Mucosa of rectum (tissue), 2 donors: ENCODE measurements around the gene HSPBP1.

Experiments used
- H3K27ac ChIP-seq, 2 donors: one replicate each; pipeline ENCODE4 v1.7.0; 2013; ENCODE audit warnings: inconsistent platforms in 2 of 2, low read depth in 2 of 2, low read length in 2 of 2
- H3K27me3 ChIP-seq, 2 donors: one replicate each; pipeline ENCODE4 v1.7.0; 2013; ENCODE audit warnings: low read length in 2 of 2; ENCODE audit not compliant: control insufficient read depth in 2 of 2, insufficient read depth in 2 of 2
- H3K36me3 ChIP-seq, 2 donors: one replicate each; pipeline ENCODE4 v1.7.0; 2013; ENCODE audit warnings: low read length in 2 of 2; ENCODE audit not compliant: control insufficient read depth in 2 of 2, insufficient read depth in 2 of 2
- H3K4me1 ChIP-seq, 2 donors: one replicate each; pipeline ENCODE4 v1.7.0; 2013; ENCODE audit warnings: low read length in 2 of 2, mild to moderate bottlenecking in 1 of 2; ENCODE audit not compliant: control insufficient read depth in 2 of 2, insufficient read depth in 2 of 2
- H3K4me3 ChIP-seq, 2 donors: one replicate each; pipeline ENCODE4 v1.7.0; 2013; ENCODE audit warnings: low read length in 2 of 2
- H3K9ac ChIP-seq, 2 donors: one replicate each; pipeline ENCODE4 v1.7.0; 2013; ENCODE audit warnings: low read length in 2 of 2, low read depth in 1 of 2, mild to moderate bottlenecking in 1 of 2
- H3K9me3 ChIP-seq, 2 donors: one replicate each; pipeline ENCODE4 v1.7.0; 2013; ENCODE audit warnings: low read length in 2 of 2; ENCODE audit not compliant: control insufficient read depth in 2 of 2
- donor health status: healthy.
- donor health status: Normal muscosa, but diverticular disease.

HSPBP1 gene

DNA sequence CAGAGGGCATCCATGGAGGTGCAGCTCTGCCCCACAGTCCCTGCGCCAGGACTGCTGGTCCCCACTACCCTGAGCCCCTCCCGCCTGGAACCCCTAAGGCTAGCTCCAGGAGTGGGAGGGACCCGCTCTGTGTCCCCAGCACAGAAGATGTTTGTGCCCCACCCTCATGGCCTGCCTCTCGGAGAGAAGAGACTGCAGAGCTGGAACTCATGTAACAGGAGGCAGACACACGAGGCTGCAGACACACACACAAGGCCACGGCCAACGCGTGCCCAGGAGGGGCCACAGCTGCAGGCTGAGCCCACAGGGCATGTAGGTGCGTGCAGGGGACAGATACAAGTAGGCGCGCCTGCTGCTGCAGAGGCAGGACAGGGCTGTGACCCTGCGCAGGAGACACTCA lies 40.9 kb downstream of the HSPBP1 start:
- Histone ChIP-seq H3K27me3 (no peaks in the 10 kb centered on the region), H3K27ac (no peak overlapping the region), H3K9ac (no peak overlapping the region), H3K4me1 (no peaks in the 10 kb centered on the region), H3K9me3 (no peaks in the 10 kb centered on the region), H3K36me3 (peaks cover 74 to 84% of the 10 kb centered on the region in 2 donors), H3K4me3 (no peak overlapping the region)

DNA sequence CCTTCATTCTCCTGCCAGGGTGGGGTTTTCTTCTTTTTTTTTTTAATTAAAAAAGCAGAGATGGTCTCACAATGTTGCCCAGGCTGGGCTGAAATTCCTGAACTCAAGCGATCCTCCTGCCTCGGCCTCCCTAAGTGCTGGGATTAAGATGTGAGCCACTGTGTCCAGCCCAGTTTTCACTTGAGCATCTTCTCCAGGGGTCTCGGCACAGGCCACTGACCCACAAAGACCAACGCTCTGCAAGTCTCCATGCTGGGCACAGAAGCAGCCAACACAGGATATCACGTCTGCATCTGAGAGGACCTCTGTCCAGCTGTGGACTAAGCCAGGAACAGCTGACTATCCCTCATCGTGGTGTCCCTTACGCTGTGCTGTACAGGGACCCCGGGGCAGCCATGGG lies 41.9 kb downstream of the HSPBP1 start:
- no peak overlapping the region for H3K9ac ChIP-seq

DNA sequence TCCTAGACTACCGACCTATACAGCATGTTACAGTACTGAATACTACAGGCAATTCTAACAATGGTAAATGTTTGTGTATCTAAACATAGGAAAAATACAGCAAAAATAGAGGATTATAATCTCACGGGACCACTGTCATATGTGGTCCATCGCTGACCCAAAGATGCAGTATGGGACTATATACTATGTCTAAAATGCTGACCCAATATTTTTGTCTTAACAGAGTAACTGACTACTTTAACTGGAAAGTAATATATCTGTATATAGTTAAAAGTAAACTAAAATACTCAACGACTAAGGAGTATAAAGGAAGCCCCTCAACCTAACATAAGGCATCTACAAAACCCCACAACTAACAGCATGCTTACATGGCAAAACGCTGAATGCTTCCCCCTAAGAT lies 46.9 kb downstream of the HSPBP1 start:
- H3K4me3 ChIP-seq: no peak overlapping the region
- H3K36me3 ChIP-seq: peaks cover 51 to 65% of the 10 kb centered on the region in 2 donors
- peaks cover 0 to 3% of the 10 kb centered on the region in 2 donors for H3K4me1 ChIP-seq
- H3K27ac ChIP-seq: no peak overlapping the region
- H3K9ac ChIP-seq: no peak overlapping the region
- no peaks in the 10 kb centered on the region for H3K27me3 ChIP-seq
- H3K9me3 ChIP-seq: no peaks in the 10 kb centered on the region

More for the DNA sequence above, 41.9 kb downstream of the HSPBP1 start:
- Histone ChIP-seq H3K4me3 (no peak overlapping the region), H3K27me3 (no peaks in the 10 kb centered on the region), H3K4me1 (no peaks in the 10 kb centered on the region), H3K36me3 (peaks cover 71 to 82% of the 10 kb centered on the region in 2 donors), H3K9me3 (no peaks in the 10 kb centered on the region), H3K27ac (no peak overlapping the region)

DNA sequence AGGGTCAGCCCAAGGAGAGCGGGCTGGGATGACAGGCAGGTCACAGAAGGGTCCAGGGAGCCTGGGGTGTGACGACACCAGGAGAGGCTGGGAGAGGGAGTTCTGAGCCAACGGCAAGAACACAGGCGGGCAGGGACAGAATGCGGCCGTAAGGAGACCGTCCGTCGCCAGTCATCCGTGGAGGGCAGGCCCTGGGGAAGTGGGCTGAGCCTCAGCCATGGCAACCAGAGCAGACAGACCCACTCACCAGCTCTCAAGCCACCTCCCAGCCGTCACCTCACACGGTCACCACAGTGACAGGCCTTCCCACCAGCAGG lies 47.7 kb downstream of the HSPBP1 start:
- Histone ChIP-seq H3K27me3 (no peaks in the 10 kb centered on the region), H3K9ac (no peak overlapping the region), H3K36me3 (peaks cover 50 to 63% of the 10 kb centered on the region in 2 donors), H3K27ac (no peak overlapping the region), H3K4me1 (peaks cover 0 to 3% of the 10 kb centered on the region in 2 donors), H3K9me3 (no peaks in the 10 kb centered on the region), H3K4me3 (no peak overlapping the region)

DNA sequence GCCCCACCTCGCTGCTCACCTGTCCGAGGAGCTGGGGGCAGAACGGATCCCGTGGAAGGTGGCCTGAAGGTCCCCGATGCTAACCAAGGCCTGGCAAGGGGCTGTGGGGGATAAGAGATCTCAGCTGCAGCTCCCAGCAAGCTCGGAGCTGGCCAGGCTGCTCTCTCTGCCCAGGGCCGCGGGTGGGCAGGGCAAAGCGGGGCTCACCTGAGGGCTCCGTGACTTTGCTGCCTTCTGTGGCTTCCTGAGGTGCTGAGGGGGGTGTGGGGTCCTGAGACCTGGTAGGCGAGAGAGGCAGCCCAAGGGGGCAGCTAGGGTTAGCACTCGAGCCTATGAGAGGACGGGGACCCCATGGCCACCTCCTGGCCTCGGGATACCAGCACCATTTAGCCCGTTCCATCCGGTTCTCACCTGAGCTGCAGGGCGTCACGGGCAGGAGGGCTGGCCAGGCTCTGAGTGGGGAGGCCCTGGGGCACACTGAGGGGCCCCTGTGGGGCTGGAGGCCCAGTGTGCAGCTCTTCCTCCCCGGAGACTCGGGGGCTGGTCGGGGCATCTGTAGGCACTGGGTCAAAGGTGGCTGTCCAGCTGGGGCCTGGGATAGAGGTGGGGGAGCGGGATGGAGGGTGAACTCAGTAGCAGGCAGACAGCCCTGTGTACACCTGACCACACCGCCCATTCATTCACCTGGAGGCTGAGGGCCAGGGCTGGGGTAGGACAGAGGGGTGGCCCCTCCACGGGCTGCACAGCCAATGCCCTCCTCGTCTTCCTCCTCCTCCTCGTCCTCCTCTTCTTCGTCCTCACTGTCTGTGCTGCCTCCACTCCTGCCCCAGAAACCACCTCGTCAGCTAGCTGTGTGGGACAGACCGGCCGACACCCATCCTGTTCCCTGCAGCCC lies 48.3 kb downstream of the HSPBP1 start:
- H3K4me3 ChIP-seq: no peak overlapping the region
- H3K9me3 ChIP-seq: no peaks in the 10 kb centered on the region
- H3K4me1 ChIP-seq: peaks cover 0 to 3% of the 10 kb centered on the region in 2 donors
- no peak overlapping the region for H3K27ac ChIP-seq
- H3K9ac ChIP-seq: no peak overlapping the region
- peaks cover 44 to 57% of the 10 kb centered on the region in 2 donors for H3K36me3 ChIP-seq
- H3K27me3 ChIP-seq: no peaks in the 10 kb centered on the region

DNA sequence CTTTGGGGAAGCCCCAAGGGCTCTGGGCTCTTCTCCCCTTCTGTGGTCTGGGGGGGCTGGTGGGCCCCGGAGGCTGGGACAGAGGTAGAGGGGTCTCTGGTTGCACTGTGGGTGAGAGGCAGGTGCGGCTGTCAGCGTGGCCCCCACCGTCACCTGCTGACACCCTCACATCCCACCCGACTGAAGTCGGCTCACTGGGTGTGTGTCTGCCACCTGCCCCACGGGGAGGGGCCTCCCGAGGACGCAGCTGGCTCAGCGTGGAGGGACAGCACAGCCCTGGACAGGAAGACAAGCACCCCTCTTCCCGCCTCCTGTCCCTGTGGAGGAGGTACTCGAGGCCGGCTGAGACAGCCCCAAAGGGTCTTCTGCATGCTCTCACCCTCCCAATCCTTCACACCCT lies 49.1 kb downstream of the HSPBP1 start:
- Histone ChIP-seq H3K4me1 (peaks cover 0 to 3% of the 10 kb centered on the region in 2 donors), H3K9ac (no peak overlapping the region), H3K27ac (no peak overlapping the region), H3K36me3 (peaks cover 37 to 52% of the 10 kb centered on the region in 2 donors), H3K9me3 (no peaks in the 10 kb centered on the region), H3K4me3 (no peak overlapping the region), H3K27me3 (no peaks in the 10 kb centered on the region)

DNA sequence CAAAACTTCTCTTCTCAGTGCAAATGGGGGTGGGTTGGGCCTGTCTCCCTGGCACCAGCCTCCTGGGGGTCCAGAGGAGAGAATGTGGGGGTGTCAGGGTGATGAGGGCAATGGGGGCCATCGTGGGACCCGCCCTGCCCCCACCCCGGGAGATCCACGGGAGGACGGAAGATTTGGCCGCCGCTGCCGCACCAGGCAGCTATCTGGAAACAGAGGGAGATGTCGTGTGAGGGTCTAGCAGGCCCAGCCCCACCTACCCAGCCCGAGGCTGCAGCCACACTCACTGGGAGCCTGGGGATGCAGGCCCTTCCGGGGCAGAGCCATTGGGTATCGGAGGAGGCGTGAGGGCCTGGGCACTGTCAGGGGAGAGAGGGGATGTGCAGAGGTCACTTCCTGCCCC lies 49.6 kb downstream of the HSPBP1 start:
- H3K4me1 ChIP-seq: peaks cover 0 to 3% of the 10 kb centered on the region in 2 donors
- H3K4me3 ChIP-seq: no peak overlapping the region
- H3K27ac ChIP-seq: no peak overlapping the region
- no peak overlapping the region for H3K9ac ChIP-seq
- H3K36me3 ChIP-seq: peaks cover 37 to 52% of the 10 kb centered on the region in 2 donors
- H3K9me3 ChIP-seq: no peaks in the 10 kb centered on the region
- H3K27me3 ChIP-seq: no peaks in the 10 kb centered on the region

DNA sequence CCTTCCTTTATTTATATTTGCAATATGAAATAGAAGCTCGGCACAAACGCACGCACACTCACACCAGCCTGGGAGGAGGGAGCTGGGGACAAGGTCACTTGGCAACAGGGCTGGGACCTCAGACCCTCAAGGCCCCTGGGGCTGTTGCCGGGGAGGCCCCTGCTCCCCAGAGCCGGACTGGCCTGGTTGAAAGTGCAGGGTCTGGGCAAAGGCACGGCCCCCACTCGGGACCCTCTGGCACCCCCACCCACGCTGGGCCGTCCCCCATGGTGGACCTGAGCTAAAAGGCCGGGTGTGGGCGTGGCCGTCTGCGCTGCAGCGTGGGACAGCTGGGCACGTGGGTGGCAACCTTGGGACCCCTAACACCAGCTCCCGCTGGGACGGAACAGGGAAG lies 50.1 kb downstream of the HSPBP1 start:
- H3K27ac ChIP-seq: no peak overlapping the region
- no peaks in the 10 kb centered on the region for H3K9me3 ChIP-seq
- peaks cover 36 to 48% of the 10 kb centered on the region in 2 donors for H3K36me3 ChIP-seq
- H3K9ac ChIP-seq: no peak overlapping the region
- no peak overlapping the region for H3K4me3 ChIP-seq
- no peaks in the 10 kb centered on the region for H3K27me3 ChIP-seq
- H3K4me1 ChIP-seq: peaks cover 0 to 3% of the 10 kb centered on the region in 2 donors

DNA sequence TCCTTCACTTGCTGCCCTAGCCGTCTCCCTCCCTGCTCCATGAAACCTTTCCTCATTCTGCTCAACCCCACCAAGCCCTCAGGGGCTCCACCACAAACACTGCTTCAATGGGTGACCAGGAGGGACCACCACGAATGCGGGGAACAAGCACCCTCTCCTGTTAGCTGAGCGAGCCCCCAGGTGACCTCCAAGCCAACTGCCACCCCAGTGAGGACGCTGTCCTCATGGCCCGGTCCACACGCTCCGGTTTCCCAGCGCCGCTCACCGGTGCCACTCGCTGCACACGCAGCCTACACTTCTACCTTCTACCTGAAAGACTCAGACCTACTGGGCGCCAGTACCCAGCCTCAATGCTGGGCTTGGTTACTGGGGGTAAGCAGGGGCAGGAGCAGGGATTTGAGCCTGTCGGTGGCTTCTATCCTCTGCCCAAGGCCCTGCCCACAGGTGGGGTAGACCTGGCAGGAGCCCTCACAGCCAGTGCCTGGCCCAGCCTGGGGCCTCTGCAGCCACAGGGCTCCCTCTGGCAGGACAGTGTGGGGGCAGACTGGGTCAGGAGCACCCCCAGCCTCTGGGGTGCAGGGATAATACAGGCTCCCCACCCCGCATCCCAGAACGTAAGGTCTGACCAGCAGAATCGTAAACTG lies 50.6 kb downstream of the HSPBP1 start:
- Histone ChIP-seq H3K36me3 (peaks cover 32 to 42% of the 10 kb centered on the region in 2 donors), H3K27ac (no peak overlapping the region), H3K9me3 (no peaks in the 10 kb centered on the region), H3K27me3 (no peaks in the 10 kb centered on the region), H3K4me1 (peaks cover 0 to 3% of the 10 kb centered on the region in 2 donors), H3K9ac (no peak overlapping the region), H3K4me3 (no peak overlapping the region)

DNA sequence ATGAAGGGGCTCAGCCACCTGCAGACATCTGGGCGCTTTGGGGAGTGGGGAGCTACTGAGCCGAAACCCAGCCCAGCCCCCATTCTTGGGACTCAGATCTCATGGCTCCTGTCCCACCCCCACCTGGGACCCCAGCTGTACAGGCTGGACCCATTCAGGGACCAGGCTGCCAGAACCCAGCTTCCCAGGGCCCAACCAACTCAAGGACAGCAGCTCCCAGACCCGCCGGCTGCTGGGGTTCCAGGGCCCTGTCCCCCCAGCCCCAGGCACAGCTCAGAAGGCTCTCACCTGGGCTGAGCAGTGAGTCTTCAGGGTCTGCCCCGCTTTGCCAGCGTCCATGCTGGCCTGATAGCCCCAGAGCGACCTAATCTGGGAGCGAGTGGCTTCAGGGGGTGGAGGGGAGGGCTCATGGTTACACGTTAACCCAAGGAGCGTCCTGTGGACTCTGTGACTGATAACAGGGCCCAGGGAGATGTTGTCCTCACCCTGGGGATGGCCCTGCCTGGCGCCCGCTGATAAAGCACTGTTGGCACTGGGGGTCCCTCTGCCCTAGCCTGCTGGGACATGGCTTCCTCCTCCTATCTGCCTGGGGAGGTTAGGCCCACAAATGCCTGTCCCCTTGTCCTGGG lies 51.4 kb downstream of the HSPBP1 start, which contains the start of gene TMEM86B:
TMEM86B (minus strand) TSS at position 361 of the 629 bp plus-strand sequence; CDS start at position 339, 22 bp downstream.
- no peak within 1 kb of the TSS for H3K9ac ChIP-seq
- no peaks in the 10 kb centered on the region for H3K27me3 ChIP-seq
- H3K9me3 ChIP-seq: no peaks in the 10 kb centered on the region
- H3K27ac ChIP-seq: no peak within 1 kb of the TSS
- peaks cover 32 to 41% of the 10 kb centered on the region in 2 donors for H3K36me3 ChIP-seq
- no peak within 1 kb of the TSS for H3K4me3 ChIP-seq
- peaks cover 0 to 3% of the 10 kb centered on the region in 2 donors for H3K4me1 ChIP-seq
